Subcutaneous abdominal adipose tissue (tissue), 5 donors: ENCODE measurements around the gene SARNP.

ENCODE experiments used
- H3K27ac ChIP-seq: one replicate; pipeline ENCODE4 v1.7.0; 2013; ENCODE audit warnings: low read depth, mild to moderate bottlenecking, inconsistent platforms, low read length, moderate library complexity
- H3K27me3 ChIP-seq, 5 donors: one replicate each; pipeline ENCODE4 v1.7.0; 2013; ENCODE audit warnings: low read length in 5 of 5, inconsistent platforms in 1 of 5; ENCODE audit not compliant: control insufficient read depth in 5 of 5, insufficient read depth in 4 of 5
- H3K36me3 ChIP-seq, 5 donors: one replicate each; pipeline ENCODE4 v1.7.0; 2013; ENCODE audit warnings: low read length in 5 of 5; ENCODE audit not compliant: control insufficient read depth in 5 of 5, insufficient read depth in 5 of 5
- H3K4me1 ChIP-seq, 5 donors: one replicate each; pipeline ENCODE4 v1.7.0; 2013; ENCODE audit warnings: low read length in 5 of 5, mild to moderate bottlenecking in 3 of 5, moderate library complexity in 1 of 5; ENCODE audit not compliant: control insufficient read depth in 5 of 5, insufficient read depth in 5 of 5
- H3K4me3 ChIP-seq, 5 donors: one replicate each; pipeline ENCODE4 v1.7.0; 2013; ENCODE audit warnings: low read length in 5 of 5, low read depth in 1 of 5
- H3K9ac ChIP-seq, 5 donors: one replicate each; pipeline ENCODE4 v1.7.0; 2013; ENCODE audit warnings: low read length in 5 of 5, mild to moderate bottlenecking in 4 of 5, moderate library complexity in 3 of 5
- H3K9me3 ChIP-seq, 5 donors: one replicate each; pipeline ENCODE4 v1.7.0; 2013; ENCODE audit warnings: low read length in 5 of 5; ENCODE audit not compliant: control insufficient read depth in 5 of 5
- donor health status: healthy.
- donor health status: healthy.
- donor health status: healthy.
- donor health status: healthy.
- donor health status: healthy.

The SARNP gene

GRCh38 chr12:55715833-55716581 is 101.5 kb downstream of the SARNP start, which contains the start of gene BLOC1S1:
BLOC1S1 (plus strand) TSS chr12:55716046; CDS start chr12:55716052, 6 bp downstream.
- H3K27ac ChIP-seq: peak within 1 kb of the TSS; percentile 96
- H3K27me3 ChIP-seq: no peaks in the 10 kb centered on the region
- peak within 1 kb of the TSS; percentile 79 to 91 (median 82) for H3K9ac ChIP-seq
- H3K36me3 ChIP-seq: peaks cover 0 to 10% (median 0%) of the 10 kb centered on the region in 5 donors
- H3K4me1 ChIP-seq: peaks cover 35 to 85% (median 72%) of the 10 kb centered on the region in 5 donors
- peak within 1 kb of the TSS; percentile 70 to 84 (median 74) for H3K4me3 ChIP-seq
- H3K9me3 ChIP-seq: no peaks in the 10 kb centered on the region

GRCh38 chr12:55715169-55715764 is 102.3 kb downstream of the SARNP start:
- Histone ChIP-seq H3K9me3 (no peaks in the 10 kb centered on the region), H3K36me3 (peaks cover 0 to 10% (median 0%) of the 10 kb centered on the region in 5 donors), H3K9ac (peak overlapping the region; percentile 20 to 91 (median 81)), H3K4me3 (peak overlapping the region; percentile 51 to 81 (median 72)), H3K4me1 (peaks cover 32 to 85% (median 68%) of the 10 kb centered on the region in 5 donors), H3K27ac (peak overlapping the region; percentile 96), H3K27me3 (no peaks in the 10 kb centered on the region)

GRCh38 chr12:55713721-55714120 is 103.8 kb downstream of the SARNP start:
- peaks cover 0 to 1% (median 0%) of the 10 kb centered on the region in 5 donors for H3K36me3 ChIP-seq
- no peaks in the 10 kb centered on the region for H3K27me3 ChIP-seq
- H3K9ac ChIP-seq: peak overlapping the region in 1 of 5 donors; percentile 58
- H3K9me3 ChIP-seq: no peaks in the 10 kb centered on the region
- peak overlapping the region; percentile 96 for H3K27ac ChIP-seq
- H3K4me1 ChIP-seq: peaks cover 21 to 85% (median 66%) of the 10 kb centered on the region in 5 donors
- no peak overlapping the region for H3K4me3 ChIP-seq

- Histone ChIP-seq H3K4me1 (peaks cover 16 to 84% (median 65%) of the 10 kb centered on the region in 5 donors), H3K27me3 (no peaks in the 10 kb centered on the region), H3K9ac (peak overlapping the region; percentile 2 to 82 (median 48)), H3K9me3 (no peaks in the 10 kb centered on the region), H3K36me3 (no peaks in the 10 kb centered on the region), H3K27ac (peak overlapping the region; percentile 96), H3K4me3 (peak overlapping the region in 4 of 5 donors; percentile 13 to 84 (median 61))
These were observed 104.7 kb downstream of the SARNP start for GRCh38 chr12:55712700-55713415.

- Histone ChIP-seq H3K4me1 (peaks cover 7 to 82% (median 63%) of the 10 kb centered on the region in 5 donors), H3K27me3 (no peaks in the 10 kb centered on the region), H3K4me3 (peak overlapping the region; percentile 58 to 84 (median 67)), H3K9ac (peak overlapping the region; percentile 59 to 94 (median 74)), H3K36me3 (no peaks in the 10 kb centered on the region), H3K27ac (peak overlapping the region; percentile 96), H3K9me3 (no peaks in the 10 kb centered on the region)
These were observed 105.6 kb downstream of the SARNP start for GRCh38 chr12:55711786-55712553.

- Histone ChIP-seq H3K9me3 (no peaks in the 10 kb centered on the region), H3K9ac (peak overlapping the region in 3 of 5 donors; percentile 35 to 82 (median 74)), H3K4me3 (peak overlapping the region; percentile 58 to 84 (median 67)), H3K27ac (peak overlapping the region; percentile 96), H3K27me3 (peaks cover 0 to 5% (median 0%) of the 10 kb centered on the region in 5 donors), H3K4me1 (peaks cover 0 to 88% (median 75%) of the 10 kb centered on the region in 5 donors), H3K36me3 (no peaks in the 10 kb centered on the region)
These were observed 108.8 kb downstream of the SARNP start for GRCh38 chr12:55708695-55709233.

GRCh38 chr12:55707841-55708694 is 109.5 kb downstream of the SARNP start, which contains the start of gene ITGA7:
ITGA7 (minus strand) TSS chr12:55707904; CDS start chr12:55707682, 222 bp downstream.
- Histone ChIP-seq H3K36me3 (no peaks in the 10 kb centered on the region), H3K4me3 (peak within 1 kb of the TSS; percentile 64 to 94 (median 70)), H3K27me3 (peaks cover 0 to 5% (median 0%) of the 10 kb centered on the region in 5 donors), H3K27ac (peak within 1 kb of the TSS; percentile 96), H3K9ac (peak within 1 kb of the TSS; percentile 35 to 83 (median 64)), H3K9me3 (no peaks in the 10 kb centered on the region), H3K4me1 (peaks cover 0 to 91% (median 78%) of the 10 kb centered on the region in 5 donors)
